Activated T-cell treated with anti-CD3 and anti-CD28 coated beads for 1 hour (primary cell): ENCODE results near the gene MAPKAP1.
"Not testable (repeated sequence)": the region's sequence is repeated elsewhere in the genome, so short reads cannot be mapped to it uniquely, and the experiment has no call there.

Source experiments
- DNase-seq: peaks from one replicate; pipeline ENCODE4 v3.0.0-alpha.2; 2020; ENCODE audit warnings: low read depth

MAPKAP1 gene

GRCh38 chr9:125730168-125730567, 23.2 kb upstream of the MAPKAP1 start:
- DNase-seq = no peak

GRCh38 chr9:125726456-125727132, 19.6 kb upstream of the MAPKAP1 start:
- DNase-seq = no peak

GRCh38 chr9:125707472-125707804, 430 bp upstream of the MAPKAP1 start:
- no peak for DNase-seq

GRCh38 chr9:125705893-125706292, 1.1 kb downstream of the MAPKAP1 start:
- DNase-seq = no peak

- no peak for DNase-seq
Observed at GRCh38 chr9:125703662-125704061, 3.3 kb downstream of the MAPKAP1 start.

- no peak for DNase-seq
Observed at GRCh38 chr9:125701351-125701750, 5.7 kb downstream of the MAPKAP1 start.

GRCh38 chr9:125700791-125701190, 6.2 kb downstream of the MAPKAP1 start:
- DNase-seq = no peak

GRCh38 chr9:125699870-125700269, 7.1 kb downstream of the MAPKAP1 start:
- DNase-seq = no peak

- no peak for DNase-seq
Observed at GRCh38 chr9:125696106-125696647, 10.8 kb downstream of the MAPKAP1 start.

GRCh38 chr9:125695548-125695947, 11.5 kb downstream of the MAPKAP1 start:
- not testable (repeated sequence) for DNase-seq

GRCh38 chr9:125694478-125694877, 12.5 kb downstream of the MAPKAP1 start:
- DNase-seq = no peak

- not testable (repeated sequence) for DNase-seq
Observed at GRCh38 chr9:125693492-125693891, 13.5 kb downstream of the MAPKAP1 start.

- DNase-seq = no peak
Observed at GRCh38 chr9:125691869-125692268, 15.1 kb downstream of the MAPKAP1 start.

- DNase-seq = no peak
Observed at GRCh38 chr9:125690679-125691078, 16.3 kb downstream of the MAPKAP1 start.

GRCh38 chr9:125687163-125687863, 19.7 kb downstream of the MAPKAP1 start:
- no peak for DNase-seq

- no peak for DNase-seq
Observed at GRCh38 chr9:125685167-125685566, 21.8 kb downstream of the MAPKAP1 start.

GRCh38 chr9:125683486-125683885, 23.5 kb downstream of the MAPKAP1 start:
- no peak for DNase-seq

GRCh38 chr9:125682340-125682739, 24.7 kb downstream of the MAPKAP1 start:
- no peak for DNase-seq

GRCh38 chr9:125681657-125682056, 25.4 kb downstream of the MAPKAP1 start:
- no peak for DNase-seq

- no peak for DNase-seq
Observed at GRCh38 chr9:125681086-125681622, 25.9 kb downstream of the MAPKAP1 start.

- no peak for DNase-seq
Observed at GRCh38 chr9:125680445-125680844, 26.6 kb downstream of the MAPKAP1 start.

- no peak for DNase-seq
Observed at GRCh38 chr9:125679597-125680189, 27.3 kb downstream of the MAPKAP1 start.
